H9 (cell line): ENCODE data around the gene COL18A1. TPM values are rescaled to one million over a fixed set of nuclear protein-coding genes. Genes with fewer than 3 reads are reported as not detected.

Source experiments
- DNase-seq: peaks from one replicate; pipeline ENCODE4 v3.0.0-alpha.2; 2017
- H2AFZ ChIP-seq: one replicate; pipeline ENCODE4 v1.6.1; 2013; ENCODE audit warnings: mild to moderate bottlenecking, low read length, control low read depth, moderate library complexity
- H2AK5ac ChIP-seq: 2 replicates; pipeline ENCODE4 v1.6.1; 2013; ENCODE audit warnings: low read length, control low read depth, mixed read lengths; ENCODE audit not compliant: insufficient read length
- H2BK120ac ChIP-seq: one replicate; pipeline ENCODE4 v1.6.1; 2013; ENCODE audit warnings: low read depth, mild to moderate bottlenecking, low read length, control low read depth, inconsistent platforms; ENCODE audit not compliant: poor library complexity, severe bottlenecking
- H2BK12ac ChIP-seq: 2 replicates; pipeline ENCODE4 v1.6.1; 2013; ENCODE audit warnings: low read length, control low read depth, mixed read lengths, low read depth; ENCODE audit not compliant: insufficient read length
- H2BK15ac ChIP-seq: 2 replicates; pipeline ENCODE4 v1.6.1; 2013; ENCODE audit warnings: low read depth, low read length, control low read depth
- H2BK20ac ChIP-seq: one replicate; pipeline ENCODE4 v1.6.1; 2013; ENCODE audit warnings: low read depth, mild to moderate bottlenecking, low read length, control low read depth, inconsistent platforms; ENCODE audit not compliant: poor library complexity, severe bottlenecking
- H2BK5ac ChIP-seq: 2 replicates; pipeline ENCODE4 v1.6.1; 2013; ENCODE audit warnings: low read length, control low read depth, mixed read lengths; ENCODE audit not compliant: insufficient read length
- H3K14ac ChIP-seq: 2 replicates; pipeline ENCODE4 v1.6.1; 2013; ENCODE audit warnings: low read length, control low read depth; ENCODE audit not compliant: insufficient read depth
- H3K18ac ChIP-seq: 2 replicates; pipeline ENCODE4 v1.6.1; 2013; ENCODE audit warnings: low read depth, mild to moderate bottlenecking, mixed read lengths, low read length, control low read depth; ENCODE audit not compliant: insufficient read length
- H3K23ac ChIP-seq: 2 replicates; pipeline ENCODE4 v1.6.1; 2013; ENCODE audit warnings: low read length, control low read depth, mixed read lengths, low read depth; ENCODE audit not compliant: insufficient read length
- H3K23me2 ChIP-seq: 2 replicates; pipeline ENCODE4 v1.6.1; 2013; ENCODE audit warnings: low read depth, mild to moderate bottlenecking, mixed read lengths, low read length, control low read depth; ENCODE audit not compliant: insufficient read length, poor library complexity, severe bottlenecking
- H3K27ac ChIP-seq: 2 replicates; pipeline ENCODE4 v1.5.1; 2013; ENCODE audit warnings: low read length, control low read depth, mixed read lengths, low read depth; ENCODE audit not compliant: insufficient read length
- H3K27me3 ChIP-seq: 2 replicates; pipeline ENCODE4 v1.6.1; 2013; ENCODE audit warnings: low read length, control low read depth, inconsistent platforms; ENCODE audit not compliant: insufficient read depth
- H3K4ac ChIP-seq: 2 replicates; pipeline ENCODE4 v1.6.1; 2013; ENCODE audit warnings: low read depth, mild to moderate bottlenecking, control low read depth, inconsistent platforms, low read length, moderate library complexity
- H3K4me1 ChIP-seq: 2 replicates; pipeline ENCODE4 v1.6.1; 2013; ENCODE audit warnings: low read length, control low read depth, inconsistent platforms; ENCODE audit not compliant: insufficient read depth
- H3K4me2 ChIP-seq: 2 replicates; pipeline ENCODE4 v1.6.1; 2013; ENCODE audit warnings: low read length, control low read depth, mixed read lengths; ENCODE audit not compliant: insufficient read length, insufficient read depth
- H3K56ac ChIP-seq: 2 replicates; pipeline ENCODE4 v1.6.1; 2013; ENCODE audit warnings: low read depth, mild to moderate bottlenecking, mixed read lengths, low read length, control low read depth; ENCODE audit not compliant: insufficient read length
- H3K79me1 ChIP-seq: 2 replicates; pipeline ENCODE4 v1.6.1; 2013; ENCODE audit warnings: low read depth, mild to moderate bottlenecking, moderate library complexity, low read length, control low read depth, inconsistent platforms; ENCODE audit not compliant: insufficient read depth, poor library complexity, severe bottlenecking
- H3K79me2 ChIP-seq: 2 replicates; pipeline ENCODE4 v1.6.1; 2013; ENCODE audit warnings: low read length, control low read depth, inconsistent platforms; ENCODE audit not compliant: insufficient read depth
- H3K9ac ChIP-seq: 2 replicates; pipeline ENCODE4 v1.6.1; 2013; ENCODE audit warnings: low read length, control low read depth, mixed read lengths; ENCODE audit not compliant: insufficient read length; ENCODE audit errors: extremely low read depth
- H3K9me3 ChIP-seq: one replicate; pipeline ENCODE4 v1.6.1; 2013; ENCODE audit warnings: low read depth, low read length, inconsistent platforms; ENCODE audit not compliant: control insufficient read depth
- H3T11ph ChIP-seq: one replicate; pipeline ENCODE4 v1.6.1; 2013; ENCODE audit warnings: mild to moderate bottlenecking, low read length, control low read depth, inconsistent platforms
- H4K20me1 ChIP-seq: one replicate; pipeline ENCODE4 v1.6.1; 2013; ENCODE audit not compliant: control insufficient read depth, insufficient read length, insufficient read depth
- H4K5ac ChIP-seq: 2 replicates; pipeline ENCODE4 v1.6.1; 2013; ENCODE audit warnings: low read depth, mild to moderate bottlenecking, mixed read lengths, low read length, control low read depth; ENCODE audit not compliant: insufficient read length
- H4K8ac ChIP-seq: replicated peaks from 2 replicates; pipeline ENCODE4 v1.6.1; 2013; ENCODE audit warnings: low read length, control low read depth, mixed read lengths, low read depth; ENCODE audit not compliant: insufficient read length
- H4K91ac ChIP-seq: 2 replicates; pipeline ENCODE4 v1.6.1; 2013; ENCODE audit warnings: low read depth, mild to moderate bottlenecking, moderate library complexity, mixed read lengths, low read length, control low read depth; ENCODE audit not compliant: insufficient read length
- H3K27ac Mint-ChIP-seq, 3 experiments: 2 replicates in 2 of 3; 3 replicates in 1 of 3; pipeline ENCODE4 v1.8.0; 2020 to 2021; ENCODE audit warnings: mixed read lengths in 3 of 3, mild to moderate bottlenecking in 1 of 3, moderate library complexity in 1 of 3
- H3K27me3 Mint-ChIP-seq: 2 replicates; pipeline ENCODE4 v1.8.0; 2021; ENCODE audit warnings: low read depth, mild to moderate bottlenecking, moderate library complexity, mixed read lengths
- H3K36me3 Mint-ChIP-seq, 3 experiments: 2 replicates in 2 of 3; 3 replicates in 1 of 3; pipeline ENCODE4 v1.8.0; 2020 to 2021; ENCODE audit warnings: low read depth in 3 of 3, mixed read lengths in 3 of 3; ENCODE audit not compliant: insufficient read depth in 1 of 3
- H3K4me1 Mint-ChIP-seq, 2 experiments: 2 replicates each; pipeline ENCODE4 v1.8.0; 2020; ENCODE audit warnings: mixed read lengths in 2 of 2
- H3K4me3 Mint-ChIP-seq, 2 experiments: 2 replicates in 1 of 2; 3 replicates in 1 of 2; pipeline ENCODE4 v1.8.0; 2020 to 2021; ENCODE audit warnings: mild to moderate bottlenecking in 2 of 2, mixed read lengths in 2 of 2, moderate library complexity in 1 of 2
- H3K9me3 Mint-ChIP-seq, 2 experiments: 2 replicates in 1 of 2; 3 replicates in 1 of 2; pipeline ENCODE4 v1.8.0; 2020; ENCODE audit warnings: mild to moderate bottlenecking in 2 of 2, mixed read lengths in 2 of 2, moderate library complexity in 1 of 2
- CTCF ChIP-seq: fragments of 200-600 bp; sonication (generic); conservative IDR thresholded peaks from 3 replicates; pipeline ENCODE4 v1.8.0; 2021; ENCODE audit warnings: antibody characterized with exemption, mild to moderate bottlenecking
- WGBS: extraction: QIAGEN DNeasy Blood & Tissue Kit; methylation state at CpG from one replicate; pipeline ENCODE4 v1.1.7; 2013; ENCODE audit warnings: missing lambda C conversion rate, low lambda C conversion rate, mixed read lengths; ENCODE audit not compliant: insufficient read length; ENCODE audit errors: extremely low coverage; 5-methylcytosine and 5-hydroxymethylcytosine counted together
- total RNA-seq: library from RNA; stranded (reverse); gene quantifications from 2 replicates; pipeline ENCODE4 v1.2.1, GENCODE V29; 2021

Gene COL18A1
- total RNA-seq, 1 experiment from 2014 or later, result 232 TPM

- Mint-ChIP-seq H3K4me1 (no peaks in the 10 kb centered on the region), H3K27me3 (no peaks in the 10 kb centered on the region), H3K4me3 (no peak overlapping the region), H3K36me3 (peaks cover 38 to 70% (median 51%) of the 10 kb centered on the region in 3 experiments), H3K9me3 (peaks cover 0 to 2% of the 10 kb centered on the region in 2 experiments; a peak in 2 of 5 replicates), H3K27ac (peak overlapping the region in 1 of 3 experiments; percentile 71; a peak in 1 of 7 replicates)
- no peak for DNase-seq
- Histone ChIP-seq H4K8ac (peak overlapping the region; percentile 40), H3K18ac (no peak overlapping the region), H3K79me1 (no peaks in the 10 kb centered on the region), H3K9ac (no peak overlapping the region), H4K20me1 (no peaks in the 10 kb centered on the region), H3K56ac (no peak overlapping the region), H4K91ac (no peak overlapping the region), H3K4me1 (no peaks in the 10 kb centered on the region), H4K5ac (no peak overlapping the region), H2BK5ac (no peak overlapping the region), H3K23me2 (no peaks in the 10 kb centered on the region), H2BK12ac (no peak overlapping the region), H3K79me2 (no peaks in the 10 kb centered on the region), H3T11ph (no peak overlapping the region), H2AFZ (no peak overlapping the region), H2AK5ac (no peak overlapping the region), H2BK15ac (no peak overlapping the region), H2BK120ac (no peak overlapping the region), H3K9me3 (no peaks in the 10 kb centered on the region), H3K4me2 (no peak overlapping the region), H3K4ac (no peak overlapping the region), H3K27ac (no peak overlapping the region), H3K23ac (no peak overlapping the region), H3K14ac (no peak overlapping the region), H2BK20ac (no peak overlapping the region), H3K27me3 (no peaks in the 10 kb centered on the region)
- WGBS, result no CpG with 5 or more reads among the region's 37 CpGs
- TF ChIP-seq CTCF, result no peak
Measured at GRCh38 chr21:45479691-45480675, 75.0 kb downstream of the COL18A1 start.
